Nephron progenitor cell (in vitro differentiated cells): Measurements from ENCODE around the gene HLA-A.

Experiments
- DNase-seq: peaks from one replicate; pipeline ENCODE4 v3.0.0; 2021
- H3K27ac Mint-ChIP-seq: 2 replicates; pipeline ENCODE4 v1.8.0; 2021; ENCODE audit warnings: mild to moderate bottlenecking, moderate library complexity, mixed read lengths
- H3K27me3 Mint-ChIP-seq: 2 replicates; pipeline ENCODE4 v1.8.0; 2021; ENCODE audit warnings: mild to moderate bottlenecking, low read depth, mixed read lengths; ENCODE audit not compliant: poor library complexity
- H3K36me3 Mint-ChIP-seq: 2 replicates; pipeline ENCODE4 v1.8.0; 2021; ENCODE audit warnings: low read depth, mixed read lengths
- H3K4me1 Mint-ChIP-seq: 2 replicates; pipeline ENCODE4 v1.8.0; 2021; ENCODE audit warnings: mixed read lengths
- H3K4me3 Mint-ChIP-seq: 2 replicates; pipeline ENCODE4 v1.8.0; 2021; ENCODE audit warnings: mild to moderate bottlenecking, moderate library complexity, mixed read lengths
- H3K9me3 Mint-ChIP-seq: 2 replicates; pipeline ENCODE4 v1.8.0; 2021; ENCODE audit warnings: mild to moderate bottlenecking, moderate library complexity, mixed read lengths
- CTCF ChIP-seq: fragments of 200-600 bp; sonication (generic); IDR thresholded peaks from 2 replicates; pipeline ENCODE4 v1.5.0; 2021; ENCODE audit warnings: antibody characterized with exemption

The HLA-A gene

GRCh38 chr6:29941471-29941870, 861 bp upstream of the HLA-A start:
- Mint-ChIP-seq H3K27me3 (peaks cover 22% of the 10 kb centered on the region), H3K9me3 (peaks cover 13% of the 10 kb centered on the region), H3K36me3 (peaks cover 32% of the 10 kb centered on the region), H3K4me1 (peaks cover 27% of the 10 kb centered on the region), H3K4me3 (peak overlapping the region; percentile 88), H3K27ac (no peak overlapping the region)
- DNase-seq = no peak
- no peak for TF ChIP-seq CTCF

GRCh38 chr6:29941916-29942274, 437 bp upstream of the HLA-A start:
- Mint-ChIP-seq H3K9me3 (peaks cover 12% of the 10 kb centered on the region), H3K36me3 (peaks cover 35% of the 10 kb centered on the region), H3K4me3 (peak overlapping the region; percentile 88), H3K27me3 (peaks cover 22% of the 10 kb centered on the region), H3K27ac (no peak overlapping the region), H3K4me1 (peaks cover 27% of the 10 kb centered on the region)
- no peak for TF ChIP-seq CTCF
- no peak for DNase-seq

- Mint-ChIP-seq H3K4me1 (peaks cover 27% of the 10 kb centered on the region), H3K9me3 (peaks cover 4% of the 10 kb centered on the region), H3K27me3 (peaks cover 22% of the 10 kb centered on the region), H3K27ac (no peak overlapping the region), H3K36me3 (peaks cover 35% of the 10 kb centered on the region), H3K4me3 (peak overlapping the region; percentile 88)
- TF ChIP-seq CTCF = no peak
- DNase-seq = no peak
Measured at GRCh38 chr6:29943053-29943966, 978 bp downstream of the HLA-A start.

GRCh38 chr6:29945281-29945820, 3.0 kb downstream of the HLA-A start:
- no peak for TF ChIP-seq CTCF
- peaks cover 19% of the 10 kb centered on the region for H3K4me1 Mint-ChIP-seq
- no peaks in the 10 kb centered on the region for H3K9me3 Mint-ChIP-seq
- no peak for DNase-seq
- H3K27ac Mint-ChIP-seq = no peak overlapping the region
- peaks cover 35% of the 10 kb centered on the region for H3K36me3 Mint-ChIP-seq
- peaks cover 19% of the 10 kb centered on the region for H3K27me3 Mint-ChIP-seq
- H3K4me3 Mint-ChIP-seq = no peak overlapping the region

GRCh38 chr6:29946223-29947076, 4.1 kb downstream of the HLA-A start:
- peaks cover 14% of the 10 kb centered on the region for H3K4me1 Mint-ChIP-seq
- DNase-seq = no peak
- peaks cover 35% of the 10 kb centered on the region for H3K36me3 Mint-ChIP-seq
- H3K4me3 Mint-ChIP-seq = no peak overlapping the region
- H3K27ac Mint-ChIP-seq = no peak overlapping the region
- TF ChIP-seq CTCF = no peak
- no peaks in the 10 kb centered on the region for H3K9me3 Mint-ChIP-seq
- H3K27me3 Mint-ChIP-seq = peaks cover 17% of the 10 kb centered on the region
